Esophagus squamous epithelium (tissue), 5 donors: ENCODE data around the gene RTKN. TPM values are rescaled to one million over a fixed set of nuclear protein-coding genes. Genes with fewer than 3 reads are reported as not detected.

Source experiments
- DNase-seq: peaks from one replicate; lab custom pipeline; 2025; lab: John Stamatoyannopoulos, UW
- H3K27ac ChIP-seq, 4 donors: fragments of 200-600 bp; sonication (generic); one replicate each; pipeline ENCODE4 v1.5.1; 2016 to 2019; ENCODE audit warnings: mild to moderate bottlenecking in 1 of 4
- H3K27me3 ChIP-seq, 4 donors: fragments of 200-600 bp; sonication (generic); 1 replicate in 3 of 4; 2 replicates in 1 of 4; pipeline versions ENCODE4 v1.5.1 to v1.6.0; 2017 to 2021; ENCODE audit warnings: antibody characterized with exemption in 1 of 4
- H3K36me3 ChIP-seq, 3 donors: fragments of 200-600 bp; sonication (generic); one replicate each; pipeline ENCODE4 v1.5.1; 2016 to 2019
- H3K4me1 ChIP-seq, 3 donors: fragments of 200-600 bp; sonication (generic); one replicate each; pipeline ENCODE4 v1.5.1; 2017 to 2019
- H3K4me3 ChIP-seq, 4 donors: fragments of 200-600 bp; sonication (generic); 1 replicate in 3 of 4; 2 replicates in 1 of 4; pipeline ENCODE4 v1.5.1; 2016 to 2019; ENCODE audit warnings: mild to moderate bottlenecking in 2 of 4, moderate library complexity in 1 of 4
- H3K9me3 ChIP-seq, 3 donors: fragments of 200-600 bp; sonication (generic); one replicate each; pipeline ENCODE4 v1.5.1; 2016 to 2019
- POLR2A ChIP-seq, 4 donors: fragments of 450-650 bp; IDR thresholded peaks; one replicate each; pipeline ENCODE4 v1.6.1; 2017; ENCODE audit warnings: antibody characterized with exemption in 4 of 4, mild to moderate bottlenecking in 4 of 4, moderate library complexity in 3 of 4
- WGBS, 2 donors: methylation state at CpG; one replicate each; pipeline ENCODE4 v1.1.5; 2018; 5-methylcytosine and 5-hydroxymethylcytosine counted together
- intact Hi-C: fragments of 100-400 bp; cut with DNase I; formaldehyde crosslinking; loops from one replicate; pipeline ENCODE4 v1.15.0; 2022
- total RNA-seq, 4 donors: library from RNA; depleted of rRNA; stranded (reverse); fragments of >200 nt; gene quantifications; one replicate each; pipeline ENCODE4 v1.1.0, GENCODE V29; 2016
- TF ChIP-seq, protein P1 (sequence below), 6 experiments: fragments of 450-650 bp in 4 of 6; fragments of 200-600 bp in 2 of 6; sonication (generic) in 2 of 6; IDR thresholded peaks; one replicate each; pipeline ENCODE4 v1.5.1; 2016 to 2019; ENCODE audit warnings: antibody characterized with exemption in 6 of 6, mild to moderate bottlenecking in 4 of 6, moderate library complexity in 4 of 6
- donor health status: DM: yes; HTN: yes; CAD: no.

RTKN gene
- total RNA-seq, 4 donors from 2014 or later = 20.2 to 37.8 (median 27.9) TPM

DNA sequence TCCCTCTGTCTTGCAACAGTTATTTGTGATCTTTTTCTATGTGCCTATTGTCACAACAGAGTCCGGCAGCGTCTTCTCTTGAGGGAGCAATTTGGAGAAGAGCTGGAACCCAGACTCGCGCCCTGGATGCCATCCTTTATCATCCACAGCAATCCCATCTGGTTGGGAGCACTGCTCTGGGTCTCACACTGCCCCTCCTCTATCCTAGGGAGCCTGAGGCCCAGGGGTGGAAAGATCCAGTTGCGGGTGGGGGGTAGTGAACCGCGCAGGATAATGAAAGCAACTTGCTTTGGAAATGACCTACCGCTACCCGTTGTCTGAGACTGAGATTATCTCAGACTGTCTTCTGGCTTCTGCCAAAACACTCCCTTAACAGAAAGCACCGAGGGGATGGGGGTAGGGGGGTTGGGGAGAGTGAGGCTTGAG is 17.2 kb upstream of the RTKN start:
- intact Hi-C loops = no loop called here
- WGBS, 2 donors = 1 to 5% methylated on average over 6 to 10 of the region's 10 CpGs
- no peaks in the 10 kb centered on the region for H3K27me3 ChIP-seq
- H3K36me3 ChIP-seq = peaks cover 0 to 29% (median 7%) of the 10 kb centered on the region in 3 donors
- DNase-seq = no peak
- peak overlapping the region; percentile 52 to 84 (median 72) for H3K4me3 ChIP-seq
- no peaks in the 10 kb centered on the region for H3K9me3 ChIP-seq
- H3K4me1 ChIP-seq = peaks cover 35 to 60% (median 36%) of the 10 kb centered on the region in 3 donors
- peak overlapping the region; percentile 75 to 89 (median 86) for H3K27ac ChIP-seq
- TF ChIP-seq POLR2A (IDR thresholded peaks at IDR 0.05) = no peak
- TF ChIP-seq, protein P1, sequence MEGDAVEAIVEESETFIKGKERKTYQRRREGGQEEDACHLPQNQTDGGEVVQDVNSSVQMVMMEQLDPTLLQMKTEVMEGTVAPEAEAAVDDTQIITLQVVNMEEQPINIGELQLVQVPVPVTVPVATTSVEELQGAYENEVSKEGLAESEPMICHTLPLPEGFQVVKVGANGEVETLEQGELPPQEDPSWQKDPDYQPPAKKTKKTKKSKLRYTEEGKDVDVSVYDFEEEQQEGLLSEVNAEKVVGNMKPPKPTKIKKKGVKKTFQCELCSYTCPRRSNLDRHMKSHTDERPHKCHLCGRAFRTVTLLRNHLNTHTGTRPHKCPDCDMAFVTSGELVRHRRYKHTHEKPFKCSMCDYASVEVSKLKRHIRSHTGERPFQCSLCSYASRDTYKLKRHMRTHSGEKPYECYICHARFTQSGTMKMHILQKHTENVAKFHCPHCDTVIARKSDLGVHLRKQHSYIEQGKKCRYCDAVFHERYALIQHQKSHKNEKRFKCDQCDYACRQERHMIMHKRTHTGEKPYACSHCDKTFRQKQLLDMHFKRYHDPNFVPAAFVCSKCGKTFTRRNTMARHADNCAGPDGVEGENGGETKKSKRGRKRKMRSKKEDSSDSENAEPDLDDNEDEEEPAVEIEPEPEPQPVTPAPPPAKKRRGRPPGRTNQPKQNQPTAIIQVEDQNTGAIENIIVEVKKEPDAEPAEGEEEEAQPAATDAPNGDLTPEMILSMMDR (IDR thresholded peaks at IDR 0.05) = no peak

DNA sequence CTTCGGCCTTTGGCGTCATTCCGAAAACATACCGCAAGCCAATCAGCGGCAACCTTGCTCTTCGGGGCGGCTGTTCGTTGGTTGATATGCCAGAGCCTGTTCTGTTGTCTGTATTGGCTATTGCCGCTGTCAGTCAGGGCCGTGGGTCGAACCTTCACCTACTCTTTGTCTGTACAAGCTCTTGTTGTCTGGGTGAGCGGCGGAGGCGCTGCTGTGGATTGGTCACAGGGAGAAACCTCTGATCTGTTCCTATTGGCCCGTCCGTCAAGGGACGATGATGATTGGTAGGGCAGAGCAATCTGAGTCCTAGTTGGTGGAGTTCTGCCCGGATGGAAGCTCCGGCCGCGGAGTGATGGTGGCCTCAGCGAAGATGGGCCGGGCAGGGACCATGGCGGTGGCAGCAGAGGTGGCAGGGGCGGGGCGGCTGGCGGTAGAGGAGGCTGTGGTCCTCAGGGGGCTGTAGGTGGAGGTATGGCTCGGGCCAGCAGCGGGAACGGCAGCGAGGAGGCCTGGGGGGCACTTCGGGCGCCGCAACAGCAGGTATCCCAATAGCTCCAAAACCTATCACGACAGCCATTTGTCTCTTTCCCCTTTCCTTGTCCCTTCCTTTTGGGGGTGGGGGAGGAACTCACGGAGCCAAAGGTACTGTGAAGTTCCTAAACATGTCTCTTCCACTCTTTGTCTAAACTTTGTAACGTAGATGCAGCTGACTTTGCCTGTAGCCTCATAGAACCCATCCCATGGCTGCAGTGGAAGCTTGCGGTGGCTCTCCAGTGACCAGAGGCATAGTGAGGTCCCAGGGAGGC is 16.6 kb upstream of the RTKN start, which contains the start of gene WBP1:
TSS of gene WBP1 (plus strand) at position 307 of the 806 bp plus-strand sequence. CDS start at position 472, 165 bp downstream.
- peak within 1 kb of the TSS; percentile 94 to 99 (median 98) for H3K27ac ChIP-seq
- peak; percentile 99 for DNase-seq
- H3K4me1 ChIP-seq = peaks cover 32 to 54% (median 32%) of the 10 kb centered on the region in 3 donors
- H3K27me3 ChIP-seq = no peaks in the 10 kb centered on the region
- TF ChIP-seq, protein P1 (IDR thresholded peaks at IDR 0.05) = no peak
- TF ChIP-seq POLR2A (IDR thresholded peaks at IDR 0.05) = peak in 1 of 4 donors; percentile 62
- no peaks in the 10 kb centered on the region for H3K9me3 ChIP-seq
- H3K36me3 ChIP-seq = peaks cover 0 to 29% (median 7%) of the 10 kb centered on the region in 3 donors
- intact Hi-C loops = no loop called here
- H3K4me3 ChIP-seq = peak within 1 kb of the TSS; percentile 52 to 84 (median 72)
- WGBS, 2 donors = 0 to 1% methylated on average over 7 to 8 of the region's 38 CpGs

DNA sequence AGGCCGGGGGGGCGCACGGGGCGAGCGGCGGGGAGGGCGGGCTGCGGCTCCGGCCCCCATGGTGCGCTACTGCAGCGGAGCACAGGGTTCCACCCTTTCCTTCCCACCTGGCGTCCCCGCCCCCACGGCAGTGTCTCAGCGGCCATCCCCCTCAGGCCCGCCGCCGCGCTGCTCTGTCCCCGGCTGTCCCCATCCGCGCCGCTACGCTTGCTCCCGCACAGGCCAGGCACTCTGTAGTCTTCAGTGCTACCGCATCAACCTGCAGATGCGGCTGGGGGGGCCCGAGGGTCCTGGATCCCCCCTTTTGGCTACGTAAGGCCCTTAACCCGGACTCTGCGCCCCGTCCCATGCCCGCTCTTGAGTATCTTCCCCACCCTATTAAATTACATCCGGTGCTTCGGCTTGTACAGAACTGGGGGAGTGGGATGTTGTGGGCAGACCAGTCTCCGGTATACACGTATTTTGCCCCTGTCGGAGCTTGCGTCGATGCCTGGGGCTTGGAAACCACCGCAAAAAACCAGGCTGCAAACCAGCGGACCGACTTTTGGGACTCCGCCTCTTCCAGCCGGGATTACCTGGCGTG is 15.9 kb upstream of the RTKN start:
- intact Hi-C loops = no loop called here
- H3K4me3 ChIP-seq = peak overlapping the region; percentile 52 to 84 (median 72)
- no peaks in the 10 kb centered on the region for H3K9me3 ChIP-seq
- peak; percentile 64 for DNase-seq
- H3K36me3 ChIP-seq = peaks cover 0 to 22% (median 5%) of the 10 kb centered on the region in 3 donors
- no peaks in the 10 kb centered on the region for H3K27me3 ChIP-seq
- peaks cover 32 to 51% (median 32%) of the 10 kb centered on the region in 3 donors for H3K4me1 ChIP-seq
- H3K27ac ChIP-seq = peak overlapping the region; percentile 94 to 99 (median 98)
- TF ChIP-seq POLR2A (IDR thresholded peaks at IDR 0.05) = peak in 3 of 4 donors; percentile 44 to 93 (median 85)
- TF ChIP-seq, protein P1 (IDR thresholded peaks at IDR 0.05) = no peak
- 0% methylated on average over 10 to 15 of the region's 46 CpGs for WGBS, 2 donors

DNA sequence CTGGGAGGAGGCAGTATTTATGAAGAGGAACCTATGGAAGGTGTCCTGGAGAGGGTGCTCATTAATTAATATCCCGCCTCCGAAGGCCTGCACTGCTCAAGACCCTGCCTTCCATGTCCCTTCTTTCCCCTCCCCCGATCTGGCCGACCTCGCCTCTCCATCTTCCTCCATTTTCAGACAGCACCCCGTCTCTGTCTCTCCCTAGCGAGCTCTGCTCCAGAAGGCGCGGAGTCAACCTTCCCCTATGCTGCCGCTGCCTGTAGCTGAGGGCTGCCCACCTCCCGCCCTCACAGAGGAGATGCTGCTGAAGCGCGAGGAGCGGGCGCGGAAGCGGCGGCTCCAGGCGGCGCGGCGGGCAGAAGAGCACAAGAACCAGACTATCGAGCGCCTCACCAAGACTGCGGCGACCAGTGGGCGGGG is 15.4 kb upstream of the RTKN start:
- Histone ChIP-seq H3K36me3 (peaks cover 0 to 17% (median under 1%) of the 10 kb centered on the region in 3 donors), H3K4me3 (peak overlapping the region; percentile 52 to 84 (median 72)), H3K4me1 (peaks cover 32 to 51% (median 32%) of the 10 kb centered on the region in 3 donors), H3K27ac (peak overlapping the region; percentile 94 to 99 (median 98)), H3K9me3 (no peaks in the 10 kb centered on the region), H3K27me3 (no peaks in the 10 kb centered on the region)
- WGBS, 2 donors = 1 to 2% methylated on average over 7 to 8 of the region's 27 CpGs
- DNase-seq = no peak
- TF ChIP-seq, protein P1 (IDR thresholded peaks at IDR 0.05) = no peak
- TF ChIP-seq POLR2A (IDR thresholded peaks at IDR 0.05) = no peak
- intact Hi-C loops = no loop called here
